ENCODE data around the gene CTNNA2. TPM values are rescaled to one million over a fixed set of nuclear protein-coding genes. Genes with fewer than 3 reads are reported as not detected.

Gene CTNNA2
- total RNA-seq, 1 donor from 2014 or later: 2.9 TPM

DNA sequence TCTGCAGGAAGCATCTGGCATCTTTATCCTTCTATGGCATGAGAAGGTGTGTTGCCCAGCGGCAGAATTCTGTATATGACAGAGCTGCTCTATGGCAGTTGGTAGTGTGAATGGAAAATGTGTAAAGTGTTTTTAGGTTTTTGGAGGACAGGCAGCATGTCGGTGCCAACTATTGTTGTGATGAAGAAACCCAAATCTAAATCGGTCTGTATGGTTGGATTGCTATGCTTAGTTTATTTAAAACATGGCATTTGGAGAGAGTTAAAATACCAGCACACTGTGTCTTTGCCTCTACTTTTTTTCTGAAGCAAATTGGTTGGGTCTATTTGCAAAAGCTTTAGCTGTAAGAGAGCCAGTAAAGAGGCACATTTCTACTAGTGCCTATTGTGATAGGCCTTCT lies 136.7 kb downstream of the CTNNA2 start:
- Histone ChIP-seq H3K4me1 (no peaks in the 10 kb centered on the region), H3K9me3 (no peaks in the 10 kb centered on the region), H3K27ac (no peak overlapping the region), H3K36me3 (no peaks in the 10 kb centered on the region), H3K4me3 (no peak overlapping the region), H3K27me3 (no peaks in the 10 kb centered on the region)
- no peak for TF ChIP-seq POLR2A (IDR thresholded peaks at IDR 0.05)
- TF ChIP-seq, protein P1, sequence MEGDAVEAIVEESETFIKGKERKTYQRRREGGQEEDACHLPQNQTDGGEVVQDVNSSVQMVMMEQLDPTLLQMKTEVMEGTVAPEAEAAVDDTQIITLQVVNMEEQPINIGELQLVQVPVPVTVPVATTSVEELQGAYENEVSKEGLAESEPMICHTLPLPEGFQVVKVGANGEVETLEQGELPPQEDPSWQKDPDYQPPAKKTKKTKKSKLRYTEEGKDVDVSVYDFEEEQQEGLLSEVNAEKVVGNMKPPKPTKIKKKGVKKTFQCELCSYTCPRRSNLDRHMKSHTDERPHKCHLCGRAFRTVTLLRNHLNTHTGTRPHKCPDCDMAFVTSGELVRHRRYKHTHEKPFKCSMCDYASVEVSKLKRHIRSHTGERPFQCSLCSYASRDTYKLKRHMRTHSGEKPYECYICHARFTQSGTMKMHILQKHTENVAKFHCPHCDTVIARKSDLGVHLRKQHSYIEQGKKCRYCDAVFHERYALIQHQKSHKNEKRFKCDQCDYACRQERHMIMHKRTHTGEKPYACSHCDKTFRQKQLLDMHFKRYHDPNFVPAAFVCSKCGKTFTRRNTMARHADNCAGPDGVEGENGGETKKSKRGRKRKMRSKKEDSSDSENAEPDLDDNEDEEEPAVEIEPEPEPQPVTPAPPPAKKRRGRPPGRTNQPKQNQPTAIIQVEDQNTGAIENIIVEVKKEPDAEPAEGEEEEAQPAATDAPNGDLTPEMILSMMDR (IDR thresholded peaks at IDR 0.05): no peak
- TF ChIP-seq POLR2AphosphoS5 (IDR thresholded peaks at IDR 0.05; ENCODE audit: insufficient read depth in 1 of 2, low read depth in 1 of 2): no peak
- DNase-seq (ENCODE audit: extremely low spot score in 2 of 2): no peak
- intact Hi-C loops (cut with DNase I): no loop called here

DNA sequence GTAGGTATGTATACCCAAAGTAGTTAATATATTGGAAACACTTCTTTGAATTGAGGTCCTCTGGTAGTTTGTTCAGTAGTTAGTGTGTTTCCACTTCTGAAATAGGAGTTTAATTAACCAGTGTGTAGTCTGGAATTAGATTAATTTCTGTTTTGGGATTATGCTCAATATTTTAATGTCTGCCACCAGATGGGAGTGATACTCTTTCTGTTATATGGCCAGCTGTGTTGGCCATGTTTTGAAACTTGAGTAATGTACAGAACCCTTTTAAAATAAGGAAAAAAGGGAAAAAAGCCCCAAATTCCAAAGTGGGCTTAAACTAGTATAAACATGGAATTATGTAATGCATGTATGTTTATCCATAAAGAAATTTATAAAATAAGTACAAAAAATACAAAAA lies 147.7 kb downstream of the CTNNA2 start:
- no peaks in the 10 kb centered on the region for H3K9me3 ChIP-seq
- no peak overlapping the region for H3K4me3 ChIP-seq
- H3K27me3 ChIP-seq: no peaks in the 10 kb centered on the region
- no peak overlapping the region for H3K27ac ChIP-seq
- TF ChIP-seq POLR2AphosphoS5 (IDR thresholded peaks at IDR 0.05; ENCODE audit: insufficient read depth in 1 of 2, low read depth in 1 of 2) (no peak), POLR2A (IDR thresholded peaks at IDR 0.05) (no peak)
- TF ChIP-seq, protein P1 (IDR thresholded peaks at IDR 0.05): no peak
- H3K4me1 ChIP-seq: no peaks in the 10 kb centered on the region
- intact Hi-C loops (cut with DNase I): no loop called here
- DNase-seq (ENCODE audit: extremely low spot score in 2 of 2): no peak
- no peaks in the 10 kb centered on the region for H3K36me3 ChIP-seq

DNA sequence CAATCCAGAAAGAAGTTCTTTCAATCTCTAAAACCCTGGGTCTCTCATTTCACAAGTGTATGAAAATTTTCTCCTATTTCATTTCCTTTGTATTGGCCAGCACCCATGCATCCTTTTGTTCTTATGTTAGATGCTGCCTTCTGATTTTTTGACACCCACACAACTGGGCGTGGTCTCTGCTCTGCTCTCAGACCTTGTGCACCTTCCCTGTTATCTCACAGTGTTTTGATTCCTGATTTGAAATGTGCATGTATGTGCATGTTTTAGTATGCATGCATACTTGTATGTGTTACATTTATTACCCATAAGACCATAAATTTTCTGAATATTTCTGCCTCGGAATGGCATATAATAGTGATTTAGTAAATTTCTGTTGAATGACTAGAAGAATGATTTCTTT lies 152.2 kb downstream of the CTNNA2 start:
- Histone ChIP-seq H3K27me3 (no peaks in the 10 kb centered on the region), H3K4me3 (no peak overlapping the region), H3K27ac (no peak overlapping the region), H3K4me1 (no peaks in the 10 kb centered on the region), H3K36me3 (no peaks in the 10 kb centered on the region), H3K9me3 (no peaks in the 10 kb centered on the region)
- intact Hi-C loops (cut with DNase I): no loop called here
- TF ChIP-seq, protein P1 (IDR thresholded peaks at IDR 0.05): no peak
- no peak for TF ChIP-seq POLR2A (IDR thresholded peaks at IDR 0.05)
- TF ChIP-seq POLR2AphosphoS5 (IDR thresholded peaks at IDR 0.05; ENCODE audit: insufficient read depth in 1 of 2, low read depth in 1 of 2): no peak
- no peak for DNase-seq (ENCODE audit: extremely low spot score in 2 of 2)

DNA sequence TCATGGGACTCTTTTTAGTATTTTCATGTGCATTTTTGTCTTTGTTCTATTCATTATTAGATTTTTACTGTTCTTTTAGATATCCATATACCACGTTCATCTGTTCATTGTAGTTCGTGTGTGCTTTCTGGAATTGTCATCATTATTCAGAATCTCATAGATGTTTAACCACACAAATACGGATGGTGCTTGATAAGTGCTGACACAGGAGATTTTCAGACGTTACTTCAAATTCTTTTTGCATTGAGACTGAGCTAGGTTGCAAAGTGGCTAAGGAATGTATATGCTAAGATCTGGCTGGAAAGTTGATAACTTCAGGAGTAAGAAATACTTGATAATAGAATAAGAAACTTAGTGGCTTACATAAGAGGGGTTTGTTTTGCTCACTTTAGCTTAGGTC lies 153.6 kb downstream of the CTNNA2 start:
- H3K4me3 ChIP-seq: no peak overlapping the region

DNA sequence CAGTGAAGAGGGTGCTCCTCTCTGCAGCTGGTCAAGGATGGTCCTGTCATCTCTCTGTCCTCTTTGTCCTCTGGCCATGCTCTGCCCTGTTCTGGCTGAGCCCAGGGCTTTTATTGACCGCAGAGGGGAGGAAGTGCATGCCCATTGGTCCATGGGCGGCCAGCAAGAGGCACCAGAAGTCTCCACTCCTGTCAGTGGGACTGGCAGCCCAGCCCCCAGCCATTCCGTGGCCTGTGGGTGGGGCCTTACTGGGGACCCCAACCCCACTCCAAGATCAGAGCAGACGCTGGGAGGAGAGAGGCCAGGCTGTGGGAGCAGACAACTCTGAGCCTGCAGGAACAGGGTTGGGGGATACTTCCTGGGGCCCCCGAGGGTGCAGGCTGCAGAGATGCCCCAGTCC lies 156.9 kb downstream of the CTNNA2 start:
- intact Hi-C loops (cut with DNase I): no loop called here
- Histone ChIP-seq H3K4me1 (no peaks in the 10 kb centered on the region), H3K27ac (no peak overlapping the region), H3K27me3 (no peaks in the 10 kb centered on the region), H3K4me3 (no peak overlapping the region), H3K36me3 (no peaks in the 10 kb centered on the region), H3K9me3 (no peaks in the 10 kb centered on the region)
- DNase-seq (ENCODE audit: extremely low spot score in 2 of 2): no peak
- TF ChIP-seq POLR2AphosphoS5 (IDR thresholded peaks at IDR 0.05; ENCODE audit: insufficient read depth in 1 of 2, low read depth in 1 of 2): no peak
- TF ChIP-seq, protein P1 (IDR thresholded peaks at IDR 0.05): no peak
- TF ChIP-seq POLR2A (IDR thresholded peaks at IDR 0.05): no peak

More for the DNA sequence above, 153.6 kb downstream of the CTNNA2 start:
- H3K27ac ChIP-seq: no peak overlapping the region
- no peaks in the 10 kb centered on the region for H3K4me1 ChIP-seq
- intact Hi-C loops (cut with DNase I): no loop called here
- H3K36me3 ChIP-seq: no peaks in the 10 kb centered on the region
- no peaks in the 10 kb centered on the region for H3K9me3 ChIP-seq
- no peaks in the 10 kb centered on the region for H3K27me3 ChIP-seq
- TF ChIP-seq POLR2AphosphoS5 (IDR thresholded peaks at IDR 0.05; ENCODE audit: insufficient read depth in 1 of 2, low read depth in 1 of 2) (no peak), POLR2A (IDR thresholded peaks at IDR 0.05) (no peak)
- TF ChIP-seq, protein P1 (IDR thresholded peaks at IDR 0.05): no peak
- no peak for DNase-seq (ENCODE audit: extremely low spot score in 2 of 2)

Data from vagina (tissue), 2 donors.